Activated naive CD4-positive, alpha-beta T cell (primary cell): ENCODE measurements around the gene C7orf33.
"Not testable (repeated sequence)": the region's sequence is repeated elsewhere in the genome, so short reads cannot be mapped to it uniquely, and the experiment has no call there.

Source experiments
- DNase-seq, 4 experiments: peaks; one replicate each; lab custom pipeline; 2025; lab: John Stamatoyannopoulos, UW

C7orf33 gene

GRCh38 chr7:148580446-148580845 is 10.1 kb upstream of the C7orf33 start:
- no peak for DNase-seq

DNA sequence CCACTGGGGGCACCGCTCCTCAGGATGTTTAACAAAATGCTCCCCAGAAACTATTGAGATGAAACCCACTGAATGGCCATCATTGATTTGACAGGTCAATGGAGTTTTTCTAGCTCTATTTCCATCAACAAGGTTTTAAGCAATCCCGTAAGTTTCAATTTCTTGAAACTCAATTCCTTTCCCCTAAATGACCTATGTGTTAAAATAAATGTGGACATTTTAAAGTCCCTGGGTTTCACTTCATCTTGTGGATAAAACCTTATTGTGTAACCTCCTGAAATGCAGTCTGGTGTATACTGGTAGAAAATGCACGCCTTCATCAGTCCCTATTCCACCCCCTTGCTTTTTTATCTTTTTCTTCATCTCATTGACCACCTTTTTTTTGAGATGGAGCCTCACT is 8.9 kb upstream of the C7orf33 start:
- DNase-seq: no peak

DNA sequence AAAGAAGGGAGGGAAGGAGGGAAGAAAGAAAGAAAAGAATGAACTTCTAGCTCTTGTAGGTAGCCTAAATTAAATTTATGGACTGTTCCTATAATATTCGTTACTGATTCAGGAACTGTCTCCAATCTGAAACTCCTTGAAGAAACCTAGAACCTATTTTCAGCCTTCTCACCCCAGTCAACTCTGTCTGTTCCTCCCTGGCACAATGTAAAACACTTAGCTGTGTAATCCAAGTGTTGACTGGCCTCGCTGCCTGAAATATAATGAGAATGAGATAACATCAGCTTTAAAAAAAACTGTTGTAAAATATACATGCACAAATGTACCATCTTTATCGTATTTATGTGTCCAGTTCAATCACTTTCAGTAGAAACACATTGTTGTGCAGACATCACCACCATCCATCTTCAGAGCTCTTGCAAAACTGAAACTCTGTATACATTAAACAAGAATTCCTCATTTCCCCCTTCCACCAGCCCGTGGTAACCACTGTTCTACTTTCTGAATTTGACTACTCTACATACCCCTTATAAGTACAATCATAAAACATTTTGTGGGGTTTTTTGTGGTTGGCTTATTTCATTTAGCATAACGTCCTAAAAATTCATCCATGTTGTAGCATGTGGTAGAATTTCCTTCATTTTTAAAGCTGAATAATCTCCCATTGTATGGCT is 6.3 kb upstream of the C7orf33 start:
- no peak for DNase-seq

DNA sequence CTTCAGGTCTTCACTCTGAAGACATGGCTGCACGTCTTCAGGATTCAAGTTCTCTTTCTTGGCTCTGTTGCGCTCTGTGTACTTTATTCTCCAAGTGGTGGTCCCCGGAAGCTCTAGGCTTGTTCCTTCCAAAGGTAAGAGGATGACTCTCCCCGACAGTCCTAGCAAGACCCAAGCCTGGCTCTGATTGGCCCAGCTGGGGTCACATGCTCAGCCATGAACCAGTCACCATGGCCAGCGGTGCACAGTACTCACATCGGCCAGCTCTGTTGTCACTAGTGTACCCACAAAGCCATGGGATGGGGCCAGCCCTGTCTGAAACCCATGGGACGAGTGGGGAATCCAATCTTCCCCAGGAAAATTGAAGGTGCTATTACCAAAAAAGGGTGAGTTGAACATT is 5.2 kb upstream of the C7orf33 start:
- no peak for DNase-seq

DNA sequence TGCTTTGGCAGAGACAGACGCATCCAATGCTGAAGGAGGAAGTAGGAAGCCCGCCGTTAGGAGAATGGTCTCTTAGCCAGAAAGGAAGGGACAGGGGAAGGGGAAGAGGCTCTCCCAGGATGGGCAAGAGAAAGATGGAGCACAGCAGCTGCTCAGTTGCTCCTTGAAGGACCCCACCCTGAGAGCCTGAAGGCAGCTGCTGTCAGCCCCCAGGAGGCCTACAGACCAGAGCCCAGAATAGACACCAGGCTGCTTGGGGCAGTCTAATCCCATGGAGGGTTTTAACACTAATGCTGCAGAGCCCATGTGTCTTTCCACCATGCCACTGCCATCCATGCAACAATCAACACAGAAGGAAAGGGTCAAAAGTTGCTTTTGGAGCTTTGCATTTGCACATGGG is 3.5 kb upstream of the C7orf33 start:
- DNase-seq: no peak

- DNase-seq: no peak
These were observed 2.4 kb upstream of the C7orf33 start for GRCh38 chr7:148588168-148588567.

GRCh38 chr7:148588670-148589131 is 1.9 kb upstream of the C7orf33 start:
- no peak for DNase-seq

- no peak for DNase-seq
These were observed 926 bp upstream of the C7orf33 start for GRCh38 chr7:148589640-148590039.

- not testable (repeated sequence) for DNase-seq
These were observed 5.8 kb downstream of the C7orf33 start for GRCh38 chr7:148596354-148596753.

DNA sequence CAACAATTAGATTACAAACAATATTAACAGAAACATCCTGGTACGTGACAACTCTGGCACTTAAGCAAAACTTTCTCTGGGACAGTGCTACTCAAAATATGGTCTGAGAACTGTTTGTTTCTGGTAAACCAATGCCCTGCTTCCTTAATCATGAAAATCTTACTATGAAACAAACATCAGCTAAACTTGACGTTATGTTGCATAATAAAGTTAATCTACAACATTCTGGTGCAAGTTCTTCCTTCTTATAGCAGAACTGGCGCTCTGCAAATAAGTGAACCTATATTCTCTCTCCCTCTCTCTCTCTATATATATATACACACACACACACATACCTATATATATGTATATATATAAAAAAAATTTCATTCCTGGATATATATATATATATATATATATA is 7.8 kb downstream of the C7orf33 start:
- no peak for DNase-seq

DNA sequence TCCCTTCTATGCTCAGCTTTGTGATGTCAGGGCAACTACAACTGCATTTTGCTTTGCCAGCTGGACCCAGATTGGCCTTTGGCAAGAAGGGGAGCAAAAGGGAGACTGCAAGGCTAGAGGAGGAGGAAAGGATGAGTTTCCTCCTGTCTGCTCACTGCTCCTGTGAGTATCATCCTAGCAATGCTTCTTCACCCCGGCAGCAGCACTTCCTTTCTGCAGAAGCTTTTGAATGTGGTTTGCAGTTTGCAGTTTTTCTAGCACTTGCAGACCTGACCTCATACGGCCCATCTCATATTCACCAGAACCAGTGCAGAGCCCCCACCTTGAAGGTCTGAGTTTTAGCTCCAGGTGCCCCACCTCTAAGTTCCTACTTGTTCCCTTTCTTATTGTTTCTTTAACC is 14.8 kb downstream of the C7orf33 start:
- no peak for DNase-seq

DNA sequence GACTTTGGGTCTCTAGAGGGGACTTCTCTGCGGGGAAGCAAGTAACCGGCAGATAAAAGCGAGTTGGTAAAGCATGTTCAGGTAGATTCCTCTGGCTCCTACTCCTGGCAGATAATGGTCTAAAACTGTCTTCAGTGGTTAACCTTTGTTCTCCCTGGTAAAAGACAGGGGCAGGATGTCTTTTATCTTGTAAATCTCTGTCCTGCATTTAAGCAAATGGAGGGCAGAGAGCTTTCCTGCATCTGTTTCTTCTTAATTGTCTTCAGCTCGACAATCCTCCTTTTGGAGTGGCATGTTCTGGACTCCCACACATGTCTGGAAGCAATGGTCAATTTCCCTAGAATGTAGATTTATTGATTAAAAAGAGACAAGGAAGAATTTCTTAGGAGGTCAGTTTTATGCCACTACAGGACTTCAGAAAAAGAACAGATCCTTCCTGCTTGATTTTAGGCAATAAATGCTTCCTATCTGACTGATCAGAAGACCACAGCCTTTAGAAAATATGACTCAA is 16.6 kb downstream of the C7orf33 start:
- no peak for DNase-seq

DNA sequence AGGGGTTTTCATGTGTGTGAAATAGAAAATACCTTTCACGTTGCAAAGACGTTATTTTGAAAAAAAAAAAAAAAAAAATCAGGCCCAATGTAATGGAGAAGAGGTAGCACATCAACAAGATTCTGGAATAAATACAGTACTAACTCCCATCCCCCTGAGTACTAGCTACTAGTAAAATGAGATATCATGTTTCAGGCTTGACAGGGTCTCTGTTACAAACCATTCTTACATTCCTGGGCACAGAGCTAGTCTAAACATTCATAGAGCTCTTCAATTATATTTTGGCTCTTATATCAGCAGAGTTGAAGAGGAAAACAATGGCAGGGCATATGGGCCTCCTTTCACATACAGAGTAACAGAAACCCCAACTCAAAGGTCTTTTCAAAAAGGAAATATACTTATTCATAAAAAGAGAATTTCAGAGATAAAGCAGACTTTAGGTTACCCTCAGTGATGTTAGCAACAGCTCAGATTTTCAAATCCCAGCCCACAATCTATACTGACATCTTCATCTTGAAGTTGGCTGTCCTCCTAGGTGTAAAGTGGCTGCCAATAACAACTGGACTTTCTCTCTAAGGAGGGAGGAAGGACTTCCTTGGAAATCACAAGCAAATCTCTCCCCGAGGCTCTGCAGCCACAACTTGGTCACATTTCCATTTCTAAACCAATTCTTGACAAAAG is 18.6 kb downstream of the C7orf33 start:
- DNase-seq: no peak

- DNase-seq: no peak
These were observed 21.1 kb downstream of the C7orf33 start for GRCh38 chr7:148611692-148612091.

DNA sequence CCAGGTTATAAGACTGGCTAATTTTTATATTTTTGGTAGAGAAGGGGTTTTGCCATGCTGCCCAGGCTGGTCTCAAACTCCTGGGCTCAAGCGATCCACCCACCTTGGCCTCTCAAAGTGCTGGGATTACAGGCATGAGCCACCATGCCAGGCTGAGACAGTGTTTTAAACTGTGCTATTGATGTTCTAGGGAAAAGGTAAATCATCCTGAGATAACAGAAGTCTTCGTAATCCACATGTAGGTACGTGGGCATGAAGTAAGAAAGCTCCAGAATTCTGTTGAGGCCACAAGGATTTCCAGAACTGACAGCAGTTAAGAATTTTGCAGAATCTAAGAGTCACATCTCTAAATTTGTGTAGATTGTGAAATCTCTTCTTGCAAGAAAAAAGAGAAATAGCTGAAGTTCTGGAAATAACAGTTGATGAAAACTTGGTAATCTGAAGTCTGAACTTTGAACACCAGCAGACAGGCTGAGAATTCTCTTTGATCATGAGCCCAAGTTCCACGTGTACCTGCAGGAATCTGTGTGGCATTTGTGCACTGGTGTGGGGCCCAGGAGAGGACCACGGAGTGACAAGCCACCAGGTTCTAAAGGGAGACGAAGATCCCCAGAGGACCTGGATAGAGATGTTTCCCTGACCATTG is 24.6 kb downstream of the C7orf33 start:
- no peak for DNase-seq

DNA sequence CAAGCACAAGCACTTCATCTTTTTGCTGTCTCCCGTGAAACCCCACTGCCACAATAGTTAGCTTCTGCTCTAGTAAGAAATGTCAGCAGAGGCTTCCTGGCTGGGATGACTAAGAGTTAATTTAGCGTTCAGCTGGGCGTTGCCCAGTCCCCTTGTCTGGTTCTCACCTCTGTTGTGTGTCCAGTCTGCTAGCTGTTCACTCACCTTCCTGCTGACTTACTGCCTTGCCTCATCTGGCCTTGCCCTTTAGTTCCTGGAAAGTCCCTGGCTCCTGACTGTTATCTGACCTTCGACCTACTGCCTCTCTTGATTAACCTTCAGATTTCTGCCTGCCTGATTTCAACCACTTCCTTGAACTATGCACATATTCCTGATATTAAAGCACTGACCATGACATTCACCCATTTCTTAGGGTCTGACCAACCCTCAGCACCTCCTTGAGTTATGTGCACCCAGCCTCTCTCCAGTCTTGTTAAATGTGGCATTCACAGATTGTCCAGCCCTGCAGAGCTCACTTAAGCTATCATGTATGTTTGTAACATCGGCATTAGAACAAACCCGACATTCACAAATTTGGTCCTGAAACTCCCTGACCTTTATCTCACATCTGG is 30.3 kb downstream of the C7orf33 start:
- no peak for DNase-seq

- DNase-seq: no peak
These were observed 31.0 kb downstream of the C7orf33 start for GRCh38 chr7:148621563-148621962.

GRCh38 chr7:148622887-148623585 is 32.5 kb downstream of the C7orf33 start:
- DNase-seq: no peak

GRCh38 chr7:148623586-148624282 is 33.2 kb downstream of the C7orf33 start:
- DNase-seq: no peak

- DNase-seq: no peak
These were observed 34.2 kb downstream of the C7orf33 start for GRCh38 chr7:148624735-148625134.

DNA sequence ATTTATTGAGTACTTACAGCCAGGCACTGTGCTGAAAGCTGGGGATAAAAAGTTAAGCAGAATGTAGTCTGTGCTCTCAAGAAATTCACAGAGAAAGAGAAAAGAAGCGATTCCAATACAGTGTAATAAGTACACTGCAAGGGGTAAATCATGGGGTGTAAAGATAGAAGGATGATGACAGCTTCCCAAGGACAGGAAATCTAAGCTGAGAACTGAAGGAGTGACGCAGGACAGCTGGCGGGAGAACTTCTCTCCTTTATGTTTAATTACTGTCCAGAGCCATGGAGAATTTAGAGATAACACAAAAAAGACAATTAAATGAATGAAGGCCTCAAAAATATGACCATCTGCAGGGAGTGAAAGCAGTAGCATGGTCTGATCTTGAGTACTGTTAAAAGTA is 34.8 kb downstream of the C7orf33 start:
- DNase-seq: no peak
